Bronchial epithelial cell (primary cell): ENCODE results near the gene PAPSS1. TPM values are rescaled to one million over a fixed set of nuclear protein-coding genes. Genes with fewer than 3 reads are reported as not detected.
"Not testable (repeated sequence)": the region's sequence is repeated elsewhere in the genome, so short reads cannot be mapped to it uniquely, and the experiment has no call there.

ENCODE experiments used
- DNase-seq: peaks from one replicate; pipeline ENCODE4 v3.0.0-alpha.2; 2010; ENCODE audit warnings: low read depth
- FAIRE-seq: peaks from 2 replicates; lab custom pipeline; 2011; peaks lifted over from hg19 to GRCh38; lab: Jason Lieb, UNC
- H3K27me3 ChIP-seq: 2 replicates; pipeline ENCODE4 v1.5.1; 2011; ENCODE audit warnings: low read length; ENCODE audit not compliant: control insufficient read depth, insufficient read depth
- H3K36me3 ChIP-seq: 2 replicates; pipeline ENCODE4 v1.5.1; 2011; ENCODE audit warnings: low read length; ENCODE audit not compliant: control insufficient read depth, insufficient read depth
- H3K4me3 ChIP-seq: 2 replicates; pipeline ENCODE4 v1.5.1; 2011; ENCODE audit warnings: mild to moderate bottlenecking, low read depth, low read length, control low read depth
- total RNA-seq: library from RNA; depleted of rRNA; stranded (reverse); fragments of >200 nt; gene quantifications from 2 replicates; pipeline ENCODE4 v1.2.1, GENCODE V29; 2014
- TF ChIP-seq, protein P1 (sequence below): IDR thresholded peaks from 2 replicates; pipeline ENCODE4 v1.5.1; 2011; ENCODE audit warnings: mild to moderate bottlenecking, moderate library complexity, low read length, control low read depth, inconsistent platforms; ENCODE audit not compliant: insufficient read depth, severe bottlenecking

PAPSS1 gene
- total RNA-seq, 1 donor from 2014 or later: 55.8 TPM

DNA sequence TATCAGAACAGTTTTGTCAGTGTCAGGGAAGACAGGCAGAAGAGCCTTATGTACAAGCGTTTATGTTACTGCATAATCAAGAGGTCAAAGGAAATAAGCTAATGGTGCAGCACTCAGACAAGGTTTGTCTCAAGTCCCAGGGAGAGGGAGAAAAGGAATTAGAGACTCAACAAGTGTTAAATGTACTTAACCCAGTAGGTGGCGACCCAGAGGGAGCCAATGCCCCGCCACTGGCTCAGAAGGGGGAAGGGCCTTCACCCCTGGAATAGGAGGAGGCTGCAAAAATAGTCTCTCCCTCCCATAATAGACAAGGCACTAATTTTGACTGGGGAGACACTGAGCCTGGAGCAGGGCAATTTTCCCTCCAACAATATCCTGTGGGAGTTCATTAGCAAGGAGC, 14.1 kb upstream of the PAPSS1 start:
- H3K36me3 ChIP-seq: no peaks in the 10 kb centered on the region
- no peak for DNase-seq
- no peak for FAIRE-seq
- no peaks in the 10 kb centered on the region for H3K27me3 ChIP-seq
- TF ChIP-seq, protein P1, sequence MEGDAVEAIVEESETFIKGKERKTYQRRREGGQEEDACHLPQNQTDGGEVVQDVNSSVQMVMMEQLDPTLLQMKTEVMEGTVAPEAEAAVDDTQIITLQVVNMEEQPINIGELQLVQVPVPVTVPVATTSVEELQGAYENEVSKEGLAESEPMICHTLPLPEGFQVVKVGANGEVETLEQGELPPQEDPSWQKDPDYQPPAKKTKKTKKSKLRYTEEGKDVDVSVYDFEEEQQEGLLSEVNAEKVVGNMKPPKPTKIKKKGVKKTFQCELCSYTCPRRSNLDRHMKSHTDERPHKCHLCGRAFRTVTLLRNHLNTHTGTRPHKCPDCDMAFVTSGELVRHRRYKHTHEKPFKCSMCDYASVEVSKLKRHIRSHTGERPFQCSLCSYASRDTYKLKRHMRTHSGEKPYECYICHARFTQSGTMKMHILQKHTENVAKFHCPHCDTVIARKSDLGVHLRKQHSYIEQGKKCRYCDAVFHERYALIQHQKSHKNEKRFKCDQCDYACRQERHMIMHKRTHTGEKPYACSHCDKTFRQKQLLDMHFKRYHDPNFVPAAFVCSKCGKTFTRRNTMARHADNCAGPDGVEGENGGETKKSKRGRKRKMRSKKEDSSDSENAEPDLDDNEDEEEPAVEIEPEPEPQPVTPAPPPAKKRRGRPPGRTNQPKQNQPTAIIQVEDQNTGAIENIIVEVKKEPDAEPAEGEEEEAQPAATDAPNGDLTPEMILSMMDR: peak; percentile 43
- H3K4me3 ChIP-seq: no peak overlapping the region

DNA sequence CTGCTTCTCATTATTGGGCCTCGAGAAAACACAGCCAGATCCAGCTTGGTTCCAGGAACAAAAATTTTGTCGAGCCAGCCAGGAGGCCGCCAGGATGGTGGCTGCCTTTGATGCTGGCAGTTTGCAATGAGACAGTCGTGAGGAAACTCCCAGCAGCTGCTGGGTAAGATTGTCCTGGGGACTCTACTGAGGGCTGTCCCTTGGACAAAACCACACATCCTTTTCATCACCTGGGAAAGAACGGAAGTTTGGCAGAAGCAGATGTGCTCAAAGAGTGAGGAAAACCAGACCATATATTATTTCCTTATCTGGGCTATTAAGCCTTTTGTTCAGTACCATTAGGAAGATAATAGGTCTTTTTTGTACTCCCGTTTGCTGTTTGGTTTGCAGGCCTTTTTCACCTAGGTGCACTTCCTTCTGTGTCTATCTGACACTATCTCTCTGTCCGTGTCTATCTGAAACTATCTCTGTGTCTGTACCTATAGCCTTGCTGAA, 13.4 kb upstream of the PAPSS1 start:
- FAIRE-seq (no peak), DNase-seq (no peak)
- TF ChIP-seq, protein P1: no peak
- no peak overlapping the region for H3K4me3 ChIP-seq
- no peaks in the 10 kb centered on the region for H3K27me3 ChIP-seq
- no peaks in the 10 kb centered on the region for H3K36me3 ChIP-seq

DNA sequence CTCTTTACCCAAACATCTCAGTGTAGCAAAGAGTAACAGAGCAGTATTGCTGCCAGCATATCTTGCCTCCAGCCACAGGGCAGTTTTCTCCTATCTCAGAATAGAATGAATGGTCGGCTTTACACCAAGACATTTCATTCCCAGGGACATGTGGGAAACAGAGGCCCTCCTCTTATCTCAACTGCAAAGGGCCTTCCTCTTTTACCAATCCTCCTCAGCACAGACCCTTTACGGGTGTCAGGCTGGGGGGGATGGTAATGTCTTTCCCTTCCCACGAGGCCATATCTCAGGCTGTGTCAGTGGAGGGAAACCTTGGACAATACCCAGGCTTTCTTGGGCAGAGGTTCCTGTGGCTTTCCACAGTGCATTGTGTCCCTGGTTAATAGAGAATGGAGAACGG, 9.0 kb upstream of the PAPSS1 start:
- not testable (repeated sequence) for H3K27me3 ChIP-seq, H3K36me3 ChIP-seq, FAIRE-seq, DNase-seq, H3K4me3 ChIP-seq

DNA sequence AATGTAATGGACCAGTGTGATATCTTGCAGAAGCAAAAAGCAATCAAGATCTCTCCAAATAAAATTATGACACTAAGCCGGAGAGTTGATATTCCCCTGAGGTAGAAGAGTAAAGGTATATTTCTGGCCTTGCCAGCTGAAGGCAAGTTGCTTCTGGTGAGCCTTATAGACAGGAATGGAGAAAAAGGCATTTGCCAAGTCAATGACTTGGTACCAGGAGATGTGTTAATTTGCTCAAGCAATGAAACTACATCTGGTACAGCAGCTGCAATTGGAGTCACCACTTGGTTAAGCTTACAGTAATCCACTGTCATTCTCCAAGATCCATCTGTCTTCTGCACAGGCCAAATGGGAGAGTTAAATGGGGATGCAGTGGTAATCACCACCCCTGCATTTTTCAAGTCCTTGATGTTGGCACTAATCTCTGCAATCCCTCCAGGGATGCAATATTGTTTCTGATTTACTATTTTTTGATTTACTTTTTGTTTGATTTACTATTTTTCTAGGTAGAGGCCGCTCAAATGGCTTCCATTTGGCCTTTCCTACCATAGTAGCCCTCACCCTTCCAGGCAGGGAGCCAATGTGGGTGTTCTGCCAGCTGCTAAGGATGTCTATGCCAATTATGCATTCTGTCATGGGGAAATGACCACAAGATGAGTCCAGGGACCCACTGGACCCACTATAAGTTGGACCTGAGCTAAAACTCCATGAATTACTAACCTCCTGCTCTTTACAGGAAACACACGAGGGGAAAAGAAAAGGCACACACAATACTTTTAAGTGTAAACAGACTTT, 6.3 kb upstream of the PAPSS1 start:
- H3K27me3 ChIP-seq, DNase-seq, H3K4me3 ChIP-seq, H3K36me3 ChIP-seq, FAIRE-seq: not testable (repeated sequence)

DNA sequence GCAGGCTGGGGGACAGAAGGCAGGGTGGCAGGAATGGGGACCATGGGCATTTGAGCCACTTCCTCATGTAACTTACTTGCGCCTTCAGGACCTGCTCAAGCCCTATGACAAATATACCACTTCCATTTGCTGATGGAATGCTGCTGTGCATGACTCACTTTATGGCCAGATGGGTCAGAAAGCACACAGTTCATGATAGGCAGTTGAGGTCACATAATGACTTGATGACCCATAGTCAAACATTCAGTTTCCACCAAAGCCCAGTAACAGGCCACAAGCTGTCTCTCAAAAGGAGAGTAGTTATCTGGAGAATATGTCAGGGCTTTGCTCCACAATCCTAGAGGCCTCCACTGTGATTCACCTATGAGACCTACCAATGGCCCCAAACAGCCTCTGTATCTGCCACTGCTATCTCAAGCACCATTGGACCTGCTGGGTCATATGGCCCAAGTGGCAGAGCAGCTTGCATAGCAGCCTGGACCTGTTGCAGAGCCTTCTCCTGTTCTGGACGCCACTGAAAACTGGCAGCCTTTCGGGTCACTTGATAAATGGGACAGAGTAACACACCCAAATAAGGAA, 5.3 kb upstream of the PAPSS1 start:
- TF ChIP-seq, protein P1: no peak
- no peak for FAIRE-seq
- Histone ChIP-seq H3K4me3 (no peak overlapping the region), H3K27me3 (no peaks in the 10 kb centered on the region), H3K36me3 (no peaks in the 10 kb centered on the region)
- DNase-seq: peak; percentile 50

DNA sequence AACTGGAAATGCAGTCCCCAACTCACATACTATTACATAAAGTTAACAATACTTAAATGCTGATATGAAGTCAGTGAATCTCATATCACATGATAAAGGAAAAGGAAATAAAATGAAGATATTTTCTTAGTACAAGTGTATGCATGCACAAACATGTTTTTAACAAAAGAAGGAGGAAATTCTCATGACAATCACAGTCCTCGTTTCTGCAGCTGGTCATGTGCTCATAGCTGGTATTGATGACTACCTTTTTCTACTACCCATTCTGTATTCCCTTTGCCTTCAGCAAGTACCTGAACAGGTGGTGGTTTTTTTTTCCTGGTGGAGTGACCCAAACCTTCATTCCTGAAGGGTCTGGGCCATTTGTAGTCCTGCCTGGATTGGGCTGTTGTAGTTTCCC, 3.3 kb upstream of the PAPSS1 start:
- DNase-seq: peak; percentile 53
- H3K36me3 ChIP-seq, H3K4me3 ChIP-seq, H3K27me3 ChIP-seq, FAIRE-seq: not testable (repeated sequence)

DNA sequence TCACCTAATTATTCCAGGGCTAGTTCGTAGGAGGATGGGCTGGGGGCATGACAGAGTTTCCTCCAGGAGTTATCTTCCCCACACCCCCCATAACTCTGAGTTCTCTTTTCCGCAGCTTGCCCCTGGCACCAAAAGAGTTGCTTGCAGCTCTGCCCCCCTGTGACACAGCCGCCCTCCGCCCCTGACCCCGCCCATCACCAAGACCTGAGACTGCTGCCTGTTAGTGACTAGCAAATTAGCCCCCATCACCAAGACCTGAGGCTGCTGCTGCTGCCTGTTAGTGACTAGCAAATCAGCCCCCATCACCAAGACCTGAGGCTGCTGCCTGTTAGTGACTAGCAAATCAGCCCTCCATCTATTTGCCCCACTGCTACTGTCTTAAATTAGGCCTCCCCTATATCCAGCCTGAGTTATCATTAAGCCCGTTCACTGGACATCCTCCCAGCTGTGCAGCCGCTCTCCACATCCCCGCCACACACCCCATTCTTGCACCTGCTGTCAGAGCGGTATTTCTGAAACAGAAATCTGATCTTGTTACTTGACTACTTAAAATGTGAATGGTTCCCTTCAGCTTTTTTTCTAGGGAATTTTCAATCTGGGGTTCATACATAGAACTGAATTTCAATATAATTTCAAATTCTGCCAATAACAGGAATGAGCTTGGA, 1.5 kb upstream of the PAPSS1 start:
- TF ChIP-seq, protein P1: no peak
- no peaks in the 10 kb centered on the region for H3K27me3 ChIP-seq
- no peak for DNase-seq
- H3K36me3 ChIP-seq: no peaks in the 10 kb centered on the region
- H3K4me3 ChIP-seq: no peak overlapping the region
- no peak for FAIRE-seq
